Chondrocyte (in vitro differentiated cells): ENCODE measurements around the gene ANKRD40. TPM values are rescaled to one million over a fixed set of nuclear protein-coding genes. Genes with fewer than 3 reads are reported as not detected.

Experiments used
- DNase-seq: peaks from one replicate; pipeline ENCODE4 v3.0.0; 2021; ENCODE audit warnings: mixed read lengths, low spot score
- H3K27ac Mint-ChIP-seq: one replicate; pipeline ENCODE4 v1.8.0; 2021; ENCODE audit warnings: mild to moderate bottlenecking, moderate library complexity, mixed read lengths; ENCODE audit not compliant: unreplicated experiment
- H3K27me3 Mint-ChIP-seq: 2 replicates; pipeline ENCODE4 v1.8.0; 2021; ENCODE audit warnings: low read depth, mixed read lengths
- H3K36me3 Mint-ChIP-seq: 2 replicates; pipeline ENCODE4 v1.8.0; 2021; ENCODE audit warnings: low read depth, mixed read lengths
- H3K4me1 Mint-ChIP-seq: 2 replicates; pipeline ENCODE4 v1.8.0; 2021; ENCODE audit warnings: low read depth, mild to moderate bottlenecking, mixed read lengths
- H3K4me3 Mint-ChIP-seq: one replicate; pipeline ENCODE4 v1.8.0; 2021; ENCODE audit warnings: mild to moderate bottlenecking, moderate library complexity, mixed read lengths; ENCODE audit not compliant: unreplicated experiment
- H3K9me3 Mint-ChIP-seq: 2 replicates; pipeline ENCODE4 v1.8.0; 2021; ENCODE audit warnings: low read depth, mixed read lengths
- total RNA-seq: library from RNA; stranded (reverse); gene quantifications from 3 replicates; pipeline ENCODE4 v1.2.1, GENCODE V29; 2021
- TF ChIP-seq, protein P1 (sequence below): fragments of 200-600 bp; sonication (generic); IDR thresholded peaks from 2 replicates; pipeline ENCODE4 v1.5.0; 2021; ENCODE audit warnings: antibody characterized with exemption, mild to moderate bottlenecking, moderate library complexity

The ANKRD40 gene
- total RNA-seq, 1 donor from 2014 or later, result 36.1 TPM

DNA sequence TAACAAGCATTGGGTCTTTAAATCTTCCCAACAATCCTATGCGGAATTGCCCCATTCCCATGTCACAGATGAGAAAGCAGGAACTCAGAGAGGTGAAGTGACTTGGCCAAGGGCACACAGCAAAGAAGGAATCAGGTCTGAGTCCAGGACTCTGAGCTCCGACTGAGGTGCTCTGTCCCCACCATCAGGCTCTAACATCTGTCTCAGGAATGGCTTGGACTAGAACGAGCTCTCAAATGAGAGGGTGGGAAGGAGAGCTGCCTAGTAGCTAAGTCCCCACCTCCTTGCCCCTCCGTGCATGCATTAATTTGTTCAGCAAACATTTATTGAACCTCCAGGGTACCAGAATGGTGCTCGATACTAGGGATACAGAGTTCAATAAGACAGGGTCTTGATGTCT, 46.4 kb downstream of the ANKRD40 start:
- no peaks in the 10 kb centered on the region for H3K9me3 Mint-ChIP-seq
- H3K36me3 Mint-ChIP-seq, result no peaks in the 10 kb centered on the region
- no peak overlapping the region for H3K4me3 Mint-ChIP-seq
- TF ChIP-seq, protein P1, sequence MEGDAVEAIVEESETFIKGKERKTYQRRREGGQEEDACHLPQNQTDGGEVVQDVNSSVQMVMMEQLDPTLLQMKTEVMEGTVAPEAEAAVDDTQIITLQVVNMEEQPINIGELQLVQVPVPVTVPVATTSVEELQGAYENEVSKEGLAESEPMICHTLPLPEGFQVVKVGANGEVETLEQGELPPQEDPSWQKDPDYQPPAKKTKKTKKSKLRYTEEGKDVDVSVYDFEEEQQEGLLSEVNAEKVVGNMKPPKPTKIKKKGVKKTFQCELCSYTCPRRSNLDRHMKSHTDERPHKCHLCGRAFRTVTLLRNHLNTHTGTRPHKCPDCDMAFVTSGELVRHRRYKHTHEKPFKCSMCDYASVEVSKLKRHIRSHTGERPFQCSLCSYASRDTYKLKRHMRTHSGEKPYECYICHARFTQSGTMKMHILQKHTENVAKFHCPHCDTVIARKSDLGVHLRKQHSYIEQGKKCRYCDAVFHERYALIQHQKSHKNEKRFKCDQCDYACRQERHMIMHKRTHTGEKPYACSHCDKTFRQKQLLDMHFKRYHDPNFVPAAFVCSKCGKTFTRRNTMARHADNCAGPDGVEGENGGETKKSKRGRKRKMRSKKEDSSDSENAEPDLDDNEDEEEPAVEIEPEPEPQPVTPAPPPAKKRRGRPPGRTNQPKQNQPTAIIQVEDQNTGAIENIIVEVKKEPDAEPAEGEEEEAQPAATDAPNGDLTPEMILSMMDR, result no peak
- peak overlapping the region; percentile 92 for H3K27ac Mint-ChIP-seq
- peaks cover 25% of the 10 kb centered on the region for H3K4me1 Mint-ChIP-seq
- no peak for DNase-seq
- no peaks in the 10 kb centered on the region for H3K27me3 Mint-ChIP-seq

DNA sequence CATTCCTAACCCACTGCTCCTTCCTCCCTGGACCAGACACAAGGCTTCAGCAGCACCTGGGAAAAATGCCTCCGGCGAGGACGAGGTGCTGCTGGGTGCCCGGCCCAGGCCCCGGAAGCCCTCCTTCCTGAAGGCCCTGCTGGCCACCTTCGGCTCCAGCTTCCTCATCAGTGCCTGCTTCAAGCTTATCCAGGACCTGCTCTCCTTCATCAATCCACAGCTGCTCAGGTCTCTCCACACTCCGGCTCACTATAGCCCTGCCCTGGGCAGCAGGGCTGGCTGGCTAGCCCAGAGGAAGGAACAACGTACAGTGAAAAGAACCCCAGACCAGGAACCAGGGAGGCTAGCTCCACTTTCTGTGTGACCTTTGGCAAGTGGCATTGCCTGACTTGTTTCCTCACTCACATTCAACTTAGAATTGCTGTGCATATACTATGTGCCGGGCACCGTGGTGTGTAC, 46.8 kb downstream of the ANKRD40 start:
- DNase-seq, result no peak
- no peaks in the 10 kb centered on the region for H3K9me3 Mint-ChIP-seq
- H3K4me1 Mint-ChIP-seq, result peaks cover 25% of the 10 kb centered on the region
- no peaks in the 10 kb centered on the region for H3K36me3 Mint-ChIP-seq
- TF ChIP-seq, protein P1, result no peak
- peak overlapping the region; percentile 92 for H3K27ac Mint-ChIP-seq
- H3K4me3 Mint-ChIP-seq, result no peak overlapping the region
- no peaks in the 10 kb centered on the region for H3K27me3 Mint-ChIP-seq

DNA sequence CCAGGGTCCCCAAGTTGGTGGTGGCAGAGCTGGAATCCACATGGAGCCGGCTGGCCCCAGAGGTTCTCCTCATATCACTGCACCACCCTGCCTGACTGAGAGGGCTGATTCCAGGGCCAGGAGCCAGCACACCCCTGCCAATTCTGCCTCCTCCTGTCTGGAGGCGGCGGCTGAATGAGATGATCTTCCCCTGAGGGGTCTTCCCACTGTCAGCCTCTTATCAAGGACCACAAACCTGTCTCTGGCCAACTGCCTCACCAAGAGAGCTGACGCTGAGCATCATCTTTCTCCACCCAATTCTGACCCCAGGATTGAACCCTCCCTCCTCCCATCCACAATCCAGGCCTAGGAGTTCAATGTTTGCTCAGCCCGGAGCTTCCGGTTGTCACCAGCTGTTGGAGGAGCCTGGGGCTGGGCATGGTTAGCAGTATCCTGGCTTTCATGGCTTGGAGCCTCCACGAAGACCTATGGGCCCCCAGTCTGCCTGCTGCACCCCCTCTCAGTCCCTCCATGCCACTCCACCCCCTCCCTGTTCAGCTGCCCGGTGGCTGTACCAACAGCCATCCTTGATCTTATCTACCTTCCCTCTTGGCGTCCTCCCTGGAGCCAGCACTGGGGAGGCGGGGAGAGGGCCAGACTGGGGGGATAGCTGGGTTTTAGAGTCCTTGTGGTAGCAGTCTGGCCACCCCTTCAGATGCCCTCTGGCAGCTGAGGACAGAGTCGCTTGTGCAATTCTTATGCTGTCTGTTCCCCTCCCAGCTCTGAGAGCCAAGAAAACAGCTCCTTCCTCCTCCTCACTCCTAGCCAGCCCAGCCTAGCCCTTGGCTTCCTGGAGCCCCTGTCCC, 47.5 kb downstream of the ANKRD40 start:
- H3K4me3 Mint-ChIP-seq, result no peak overlapping the region
- no peaks in the 10 kb centered on the region for H3K9me3 Mint-ChIP-seq
- H3K4me1 Mint-ChIP-seq, result peaks cover 25% of the 10 kb centered on the region
- TF ChIP-seq, protein P1, result no peak
- no peaks in the 10 kb centered on the region for H3K27me3 Mint-ChIP-seq
- no peaks in the 10 kb centered on the region for H3K36me3 Mint-ChIP-seq
- DNase-seq, result no peak
- peak overlapping the region; percentile 57 for H3K27ac Mint-ChIP-seq

DNA sequence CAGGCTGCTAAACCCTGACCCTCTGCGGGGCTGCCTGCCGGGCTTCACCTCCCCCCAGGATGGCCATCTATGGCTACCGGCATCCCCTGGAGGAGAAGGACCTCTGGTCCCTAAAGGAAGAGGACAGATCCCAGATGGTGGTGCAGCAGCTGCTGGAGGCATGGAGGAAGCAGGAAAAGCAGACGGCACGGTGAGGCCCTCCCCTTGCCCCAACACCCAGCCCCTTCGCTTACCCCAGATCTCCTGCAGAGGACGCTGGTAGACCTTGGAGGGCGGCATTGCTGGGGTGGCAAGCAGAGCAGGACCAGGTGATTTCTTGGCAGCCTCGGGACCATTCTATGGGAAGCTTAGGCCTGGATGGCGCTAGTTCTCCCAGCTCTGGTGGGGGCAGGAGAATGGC, 48.5 kb downstream of the ANKRD40 start:
- Mint-ChIP-seq H3K4me3 (no peak overlapping the region), H3K36me3 (no peaks in the 10 kb centered on the region), H3K27ac (no peak overlapping the region), H3K4me1 (peaks cover 25% of the 10 kb centered on the region), H3K9me3 (no peaks in the 10 kb centered on the region), H3K27me3 (no peaks in the 10 kb centered on the region)
- no peak for DNase-seq
- TF ChIP-seq, protein P1, result no peak

DNA sequence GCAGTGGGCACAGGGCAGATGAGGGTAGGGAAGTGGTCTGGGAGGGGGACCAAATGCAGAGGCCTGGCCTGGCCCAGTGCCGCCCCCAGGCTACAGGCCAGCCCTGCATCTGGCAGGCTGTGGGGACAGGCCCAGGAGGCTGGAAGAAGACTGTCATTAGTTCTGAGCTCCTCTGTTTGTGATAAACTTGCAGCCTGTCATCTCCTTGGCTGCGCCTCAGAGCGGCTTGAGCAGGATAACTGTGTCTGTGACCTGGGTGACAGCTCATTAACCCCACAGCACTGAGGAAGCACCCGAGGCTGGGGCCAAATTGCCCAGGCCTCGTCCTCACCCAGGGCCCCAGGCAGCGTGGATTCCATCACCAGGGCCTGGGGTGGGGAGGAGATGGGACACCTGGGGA, 49.1 kb downstream of the ANKRD40 start:
- no peak overlapping the region for H3K27ac Mint-ChIP-seq

More for the DNA sequence above, 49.1 kb downstream of the ANKRD40 start:
- no peak for DNase-seq
- Mint-ChIP-seq H3K4me1 (peaks cover 25% of the 10 kb centered on the region), H3K9me3 (no peaks in the 10 kb centered on the region), H3K27me3 (no peaks in the 10 kb centered on the region), H3K36me3 (no peaks in the 10 kb centered on the region), H3K4me3 (no peak overlapping the region)
- TF ChIP-seq, protein P1, result no peak
